SK-N-SH (cell line): Measurements from ENCODE around the gene ALDH4A1.

Source experiments
- EP300 ChIP-seq, 2 experiments: IDR thresholded peaks; 2 replicates each; pipeline versions ENCODE4 v1.4.0 to v1.6.1; 2012; ENCODE audit warnings: borderline replicate concordance in 1 of 2, low read depth in 1 of 2, low read length in 1 of 2
- GATA2 ChIP-seq: sonication (generic); formaldehyde crosslinking; IDR thresholded peaks from 2 replicates; pipeline ENCODE4 v1.5.0; 2020; ENCODE audit warnings: mild to moderate bottlenecking, missing genetic modification reagents
- POLR2AphosphoS5 ChIP-seq: IDR thresholded peaks from 2 replicates; pipeline ENCODE4 v1.6.1; 2012; ENCODE audit warnings: low read depth, low read length
- REST ChIP-seq: IDR thresholded peaks from 2 replicates; pipeline ENCODE4 v1.6.1; 2012; ENCODE audit warnings: mild to moderate bottlenecking, low read depth, low read length, moderate library complexity
- RFX5 ChIP-seq: IDR thresholded peaks from 2 replicates; pipeline ENCODE4 v1.6.1; 2012; ENCODE audit warnings: mild to moderate bottlenecking, improper control_type of control experiment, low read length
- TCF12 ChIP-seq: IDR thresholded peaks from 2 replicates; pipeline ENCODE4 v1.4.0; 2012
- TF ChIP-seq, protein P1 (sequence below): fragments of 200-600 bp; sonication (generic); IDR thresholded peaks from 2 replicates; pipeline ENCODE4 v1.6.1; 2017; ENCODE audit warnings: antibody characterized with exemption, mild to moderate bottlenecking, moderate library complexity

DNA sequence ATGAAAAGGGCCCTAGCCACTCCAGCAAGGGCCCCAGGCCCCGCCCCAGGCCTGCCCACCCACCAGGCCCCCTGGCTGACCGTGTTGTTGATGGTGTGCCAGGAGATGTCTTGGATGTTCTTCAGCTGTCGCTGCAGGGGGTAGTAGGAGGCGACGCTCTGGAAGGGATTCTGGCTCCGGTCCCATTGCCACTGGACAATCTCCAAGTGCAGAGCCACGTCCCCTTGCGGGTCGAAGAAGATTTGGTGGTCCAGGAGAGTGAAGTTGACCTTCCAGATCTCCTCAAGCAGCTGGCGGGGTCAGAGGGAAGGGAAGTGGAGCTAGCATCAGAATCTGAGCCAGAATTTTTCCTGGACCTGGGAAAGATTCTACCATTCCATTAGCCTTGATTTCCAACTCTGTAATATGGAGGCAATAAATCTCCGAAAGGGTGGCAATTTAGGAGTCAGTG lies 53.1 kb downstream of the ALDH4A1 start:
- TF ChIP-seq POLR2AphosphoS5 (no peak), REST (no peak), TCF12 (no peak), EP300 (IDR thresholded peaks at IDR 0.05; ENCODE audit: borderline replicate concordance in 1 of 2, low read depth in 1 of 2, low read length in 1 of 2) (no peak), GATA2 (CRISPR knock-in tag) (no peak), RFX5 (no peak)
- TF ChIP-seq, protein P1, sequence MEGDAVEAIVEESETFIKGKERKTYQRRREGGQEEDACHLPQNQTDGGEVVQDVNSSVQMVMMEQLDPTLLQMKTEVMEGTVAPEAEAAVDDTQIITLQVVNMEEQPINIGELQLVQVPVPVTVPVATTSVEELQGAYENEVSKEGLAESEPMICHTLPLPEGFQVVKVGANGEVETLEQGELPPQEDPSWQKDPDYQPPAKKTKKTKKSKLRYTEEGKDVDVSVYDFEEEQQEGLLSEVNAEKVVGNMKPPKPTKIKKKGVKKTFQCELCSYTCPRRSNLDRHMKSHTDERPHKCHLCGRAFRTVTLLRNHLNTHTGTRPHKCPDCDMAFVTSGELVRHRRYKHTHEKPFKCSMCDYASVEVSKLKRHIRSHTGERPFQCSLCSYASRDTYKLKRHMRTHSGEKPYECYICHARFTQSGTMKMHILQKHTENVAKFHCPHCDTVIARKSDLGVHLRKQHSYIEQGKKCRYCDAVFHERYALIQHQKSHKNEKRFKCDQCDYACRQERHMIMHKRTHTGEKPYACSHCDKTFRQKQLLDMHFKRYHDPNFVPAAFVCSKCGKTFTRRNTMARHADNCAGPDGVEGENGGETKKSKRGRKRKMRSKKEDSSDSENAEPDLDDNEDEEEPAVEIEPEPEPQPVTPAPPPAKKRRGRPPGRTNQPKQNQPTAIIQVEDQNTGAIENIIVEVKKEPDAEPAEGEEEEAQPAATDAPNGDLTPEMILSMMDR: no peak
